A549 (cell line): Measurements from ENCODE around the gene CLEC5A.

Experiments
- CTCF ChIP-seq: fragments of >200 bp; sonication (Bioruptor Twin); formaldehyde crosslinking; IDR thresholded peaks from 3 replicates; pipeline ENCODE4 v1.5.1; 2016
- EP300 ChIP-seq, 2 experiments: fragments of >200 bp; sonication (Bioruptor Twin); formaldehyde crosslinking; IDR thresholded peaks; 2 replicates in 1 of 2; 3 replicates in 1 of 2; pipeline ENCODE4 v1.6.1; 2016 to 2017

DNA sequence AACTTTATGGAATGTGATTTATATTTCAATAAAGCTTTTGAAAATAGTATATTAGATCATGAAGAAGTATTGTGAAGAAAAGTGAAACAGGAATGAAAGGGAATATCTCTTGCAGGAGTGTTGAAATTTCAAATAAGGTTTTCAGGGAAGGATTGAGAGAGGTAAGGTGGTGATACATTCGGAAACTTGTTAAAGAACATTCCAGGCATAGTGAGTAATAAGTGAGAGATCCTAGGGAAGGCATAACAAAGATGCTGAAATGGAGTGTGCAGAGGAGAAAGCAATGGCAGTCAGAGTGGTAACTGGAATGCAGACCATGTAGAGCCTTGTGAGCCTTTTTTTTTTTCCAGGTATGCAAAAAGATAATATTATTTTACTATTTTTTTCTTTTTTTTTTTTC, 26.5 kb downstream of the CLEC5A start:
- TF ChIP-seq CTCF (no peak), EP300 (IDR thresholded peaks at IDR 0.05) (no peak)
